Gastrocnemius medialis (tissue), 4 donors: ENCODE data around the gene RABGAP1L.

Source experiments
- POLR2A ChIP-seq, 2 donors: fragments of 450-650 bp; IDR thresholded peaks; one replicate each; pipeline ENCODE4 v1.6.1; 2017; ENCODE audit warnings: antibody characterized with exemption in 2 of 2, mild to moderate bottlenecking in 2 of 2, moderate library complexity in 2 of 2
- TF ChIP-seq, protein P1 (sequence below), 5 experiments: fragments of 450-650 bp in 3 of 5; fragments of 200-600 bp in 2 of 5; sonication (generic) in 2 of 5; IDR thresholded peaks in 4 of 5; conservative IDR thresholded peaks in 1 of 5; 1 replicate in 4 of 5; 2 replicates in 1 of 5; pipeline ENCODE4 v1.5.1; 2016 to 2019; ENCODE audit warnings: antibody characterized with exemption in 5 of 5, mild to moderate bottlenecking in 3 of 5, moderate library complexity in 3 of 5

DNA sequence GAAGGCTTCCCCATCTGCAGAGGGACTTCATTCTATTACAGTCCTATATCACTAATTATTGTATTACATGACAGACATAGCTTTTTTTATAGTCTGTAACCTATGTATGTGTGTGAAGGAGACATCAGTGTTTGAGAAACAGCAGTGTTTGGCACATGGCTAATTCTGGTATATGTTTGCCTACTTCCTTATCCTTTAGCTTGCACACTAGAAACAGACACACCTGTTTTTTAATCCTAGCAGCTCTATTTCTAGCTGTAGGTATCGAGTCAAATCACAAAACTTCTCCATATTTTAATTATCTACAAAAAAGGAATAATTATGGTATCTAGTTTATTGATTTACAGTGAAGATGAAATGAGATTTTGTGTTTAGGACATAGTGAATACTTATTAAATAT, 711.0 kb downstream of the RABGAP1L start:
- no peak for TF ChIP-seq POLR2A (IDR thresholded peaks at IDR 0.05)
- TF ChIP-seq, protein P1, sequence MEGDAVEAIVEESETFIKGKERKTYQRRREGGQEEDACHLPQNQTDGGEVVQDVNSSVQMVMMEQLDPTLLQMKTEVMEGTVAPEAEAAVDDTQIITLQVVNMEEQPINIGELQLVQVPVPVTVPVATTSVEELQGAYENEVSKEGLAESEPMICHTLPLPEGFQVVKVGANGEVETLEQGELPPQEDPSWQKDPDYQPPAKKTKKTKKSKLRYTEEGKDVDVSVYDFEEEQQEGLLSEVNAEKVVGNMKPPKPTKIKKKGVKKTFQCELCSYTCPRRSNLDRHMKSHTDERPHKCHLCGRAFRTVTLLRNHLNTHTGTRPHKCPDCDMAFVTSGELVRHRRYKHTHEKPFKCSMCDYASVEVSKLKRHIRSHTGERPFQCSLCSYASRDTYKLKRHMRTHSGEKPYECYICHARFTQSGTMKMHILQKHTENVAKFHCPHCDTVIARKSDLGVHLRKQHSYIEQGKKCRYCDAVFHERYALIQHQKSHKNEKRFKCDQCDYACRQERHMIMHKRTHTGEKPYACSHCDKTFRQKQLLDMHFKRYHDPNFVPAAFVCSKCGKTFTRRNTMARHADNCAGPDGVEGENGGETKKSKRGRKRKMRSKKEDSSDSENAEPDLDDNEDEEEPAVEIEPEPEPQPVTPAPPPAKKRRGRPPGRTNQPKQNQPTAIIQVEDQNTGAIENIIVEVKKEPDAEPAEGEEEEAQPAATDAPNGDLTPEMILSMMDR (IDR thresholded peaks at IDR 0.05 in 4 of 5, conservative IDR thresholded peaks at IDR 0.05 in 1 of 5) = no peak
